Upper lobe of left lung (tissue), 6 donors: ENCODE data around the gene ASCC1. TPM values are rescaled to one million over a fixed set of nuclear protein-coding genes. Genes with fewer than 3 reads are reported as not detected.
"Not testable (repeated sequence)": the region's sequence is repeated elsewhere in the genome, so short reads cannot be mapped to it uniquely, and the experiment has no call there.

ENCODE experiments used
- ATAC-seq, 2 donors: fragments of 200-7000 bp; cut with Tn5 transposase; one replicate each; pipeline ENCODE4 v1.9.1; 2022; ENCODE audit warnings: mild to moderate bottlenecking in 2 of 2, moderate library complexity in 2 of 2; ENCODE audit not compliant: low FRiP score in 2 of 2
- DNase-seq, 2 donors: peaks; one replicate each; pipeline ENCODE4 v3.0.0-alpha.2; 2019 to 2020
- H3K27ac ChIP-seq, 4 donors: fragments of 200-600 bp; sonication (generic); one replicate each; pipeline ENCODE4 v1.5.1; 2016 to 2019
- H3K27me3 ChIP-seq, 4 donors: fragments of 200-600 bp; sonication (generic); one replicate each; pipeline ENCODE4 v1.5.1; 2017 to 2019
- H3K36me3 ChIP-seq, 4 donors: fragments of 200-600 bp; sonication (generic); one replicate each; pipeline ENCODE4 v1.5.1; 2016 to 2019
- H3K4me1 ChIP-seq, 4 donors: fragments of 200-600 bp; sonication (generic); one replicate each; pipeline ENCODE4 v1.5.1; 2018 to 2019
- H3K4me3 ChIP-seq, 4 donors: fragments of 200-600 bp; sonication (generic); one replicate each; pipeline ENCODE4 v1.5.1; 2017 to 2019; ENCODE audit warnings: mild to moderate bottlenecking in 2 of 4, moderate library complexity in 1 of 4
- H3K9me3 ChIP-seq, 4 donors: fragments of 200-600 bp; sonication (generic); one replicate each; pipeline ENCODE4 v1.5.1; 2018 to 2019
- EP300 ChIP-seq, 4 donors: sonication (generic); formaldehyde crosslinking; IDR thresholded peaks; one replicate each; pipeline ENCODE4 v1.5.1; 2017; ENCODE audit warnings: antibody characterized with exemption in 4 of 4, control low read depth in 2 of 4
- POLR2A ChIP-seq, 4 donors: fragments of 450-650 bp; IDR thresholded peaks; one replicate each; pipeline ENCODE4 v1.5.1; 2016 to 2017; ENCODE audit warnings: antibody characterized with exemption in 4 of 4, mild to moderate bottlenecking in 2 of 4
- POLR2AphosphoS5 ChIP-seq, 2 donors: sonication (generic); formaldehyde crosslinking; IDR thresholded peaks; one replicate each; pipeline ENCODE4 v1.5.1; 2017; ENCODE audit warnings: antibody characterized with exemption in 2 of 2
- WGBS, 2 donors: methylation state at CpG; one replicate each; pipeline ENCODE4 v1.1.5; 2017 to 2018; 5-methylcytosine and 5-hydroxymethylcytosine counted together
- total RNA-seq, 6 donors: library from RNA; depleted of rRNA in 4 of 6; stranded (reverse); fragments of >200 nt in 4 of 6; gene quantifications; one replicate each; pipeline versions ENCODE4 v1.1.0 to v1.2.1, GENCODE V29; 2016 to 2021
- TF ChIP-seq, protein P1 (sequence below), 6 experiments: fragments of 450-650 bp in 4 of 6; fragments of 200-600 bp in 2 of 6; sonication (generic) in 2 of 6; IDR thresholded peaks; one replicate each; pipeline ENCODE4 v1.5.1; 2016 to 2019; ENCODE audit warnings: antibody characterized with exemption in 6 of 6
- donor health status: DM: no; HTN: no; CAD: no; lungs with moderate emphysema.
- donor health status: DM: no; HTN: yes; CAD: no; lungs with severe emphysema.

ASCC1 gene
- total RNA-seq, 6 donors from 2014 or later: 20.4 to 40.7 (median 24.4) TPM

DNA sequence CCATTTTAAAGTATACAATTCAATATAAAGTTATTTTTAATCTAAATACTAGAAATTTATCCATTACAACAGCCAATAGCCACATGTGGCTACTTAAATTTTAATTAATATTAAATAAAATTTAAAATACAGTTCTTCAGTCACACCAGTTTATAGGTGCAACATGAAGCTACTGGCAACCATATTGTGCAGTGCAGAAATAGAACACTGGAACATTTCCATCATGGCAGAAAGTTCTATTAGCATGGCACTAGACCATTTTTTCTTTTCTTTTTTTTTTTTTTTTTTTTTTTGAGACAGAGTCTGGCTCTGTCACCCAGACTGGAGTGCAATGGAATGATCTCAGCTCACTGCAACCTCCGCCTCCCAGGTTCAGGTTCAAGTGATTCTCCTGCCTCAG lies 5.2 kb upstream of the ASCC1 start:
- H3K9me3 ChIP-seq: no peaks in the 10 kb centered on the region
- 50 to 94% methylated on average over 1 of the region's 1 CpG for WGBS, 2 donors
- peaks cover 49 to 57% (median 54%) of the 10 kb centered on the region in 4 donors for H3K4me1 ChIP-seq
- H3K27ac ChIP-seq: no peak overlapping the region
- no peak for DNase-seq
- TF ChIP-seq POLR2A (IDR thresholded peaks at IDR 0.05): no peak
- no peak for TF ChIP-seq EP300 (IDR thresholded peaks at IDR 0.05)
- TF ChIP-seq POLR2AphosphoS5 (IDR thresholded peaks at IDR 0.05): no peak
- TF ChIP-seq, protein P1, sequence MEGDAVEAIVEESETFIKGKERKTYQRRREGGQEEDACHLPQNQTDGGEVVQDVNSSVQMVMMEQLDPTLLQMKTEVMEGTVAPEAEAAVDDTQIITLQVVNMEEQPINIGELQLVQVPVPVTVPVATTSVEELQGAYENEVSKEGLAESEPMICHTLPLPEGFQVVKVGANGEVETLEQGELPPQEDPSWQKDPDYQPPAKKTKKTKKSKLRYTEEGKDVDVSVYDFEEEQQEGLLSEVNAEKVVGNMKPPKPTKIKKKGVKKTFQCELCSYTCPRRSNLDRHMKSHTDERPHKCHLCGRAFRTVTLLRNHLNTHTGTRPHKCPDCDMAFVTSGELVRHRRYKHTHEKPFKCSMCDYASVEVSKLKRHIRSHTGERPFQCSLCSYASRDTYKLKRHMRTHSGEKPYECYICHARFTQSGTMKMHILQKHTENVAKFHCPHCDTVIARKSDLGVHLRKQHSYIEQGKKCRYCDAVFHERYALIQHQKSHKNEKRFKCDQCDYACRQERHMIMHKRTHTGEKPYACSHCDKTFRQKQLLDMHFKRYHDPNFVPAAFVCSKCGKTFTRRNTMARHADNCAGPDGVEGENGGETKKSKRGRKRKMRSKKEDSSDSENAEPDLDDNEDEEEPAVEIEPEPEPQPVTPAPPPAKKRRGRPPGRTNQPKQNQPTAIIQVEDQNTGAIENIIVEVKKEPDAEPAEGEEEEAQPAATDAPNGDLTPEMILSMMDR (IDR thresholded peaks at IDR 0.05): no peak
- no peak overlapping the region for H3K4me3 ChIP-seq
- peaks cover 0 to 36% (median 10%) of the 10 kb centered on the region in 4 donors for H3K36me3 ChIP-seq
- no peaks in the 10 kb centered on the region for H3K27me3 ChIP-seq
- ATAC-seq: no peak

DNA sequence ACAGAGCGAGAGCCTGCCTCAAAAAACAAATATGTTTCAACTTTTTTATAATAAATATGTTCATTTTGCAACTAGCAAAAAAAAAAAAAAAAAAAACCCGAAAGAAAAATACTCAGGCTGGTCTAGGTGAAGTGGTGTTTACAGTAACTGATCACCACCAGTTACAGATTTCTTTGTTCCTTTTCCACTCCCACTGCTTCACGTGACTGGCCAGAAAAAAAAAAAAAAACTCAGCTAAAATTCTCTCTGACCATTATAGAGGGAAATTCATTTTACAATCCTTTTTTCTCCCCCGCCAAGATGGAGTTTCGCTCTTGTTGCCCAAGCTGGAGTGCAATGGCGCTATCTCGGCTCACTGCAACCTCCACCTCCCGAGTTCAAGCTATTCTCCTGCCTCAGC lies 4.6 kb upstream of the ASCC1 start:
- no peaks in the 10 kb centered on the region for H3K9me3 ChIP-seq
- H3K36me3 ChIP-seq: peaks cover 0 to 31% (median 10%) of the 10 kb centered on the region in 4 donors
- no peak for ATAC-seq
- TF ChIP-seq, protein P1 (IDR thresholded peaks at IDR 0.05): no peak
- TF ChIP-seq POLR2A (IDR thresholded peaks at IDR 0.05): no peak
- TF ChIP-seq POLR2AphosphoS5 (IDR thresholded peaks at IDR 0.05): no peak
- TF ChIP-seq EP300 (IDR thresholded peaks at IDR 0.05): no peak
- H3K4me3 ChIP-seq: no peak overlapping the region
- H3K27me3 ChIP-seq: no peaks in the 10 kb centered on the region
- 79 to 84% methylated on average over 8 of the region's 8 CpGs for WGBS, 2 donors
- peak overlapping the region in 1 of 4 donors; percentile 100 for H3K27ac ChIP-seq
- peaks cover 49 to 57% (median 53%) of the 10 kb centered on the region in 4 donors for H3K4me1 ChIP-seq
- no peak for DNase-seq

DNA sequence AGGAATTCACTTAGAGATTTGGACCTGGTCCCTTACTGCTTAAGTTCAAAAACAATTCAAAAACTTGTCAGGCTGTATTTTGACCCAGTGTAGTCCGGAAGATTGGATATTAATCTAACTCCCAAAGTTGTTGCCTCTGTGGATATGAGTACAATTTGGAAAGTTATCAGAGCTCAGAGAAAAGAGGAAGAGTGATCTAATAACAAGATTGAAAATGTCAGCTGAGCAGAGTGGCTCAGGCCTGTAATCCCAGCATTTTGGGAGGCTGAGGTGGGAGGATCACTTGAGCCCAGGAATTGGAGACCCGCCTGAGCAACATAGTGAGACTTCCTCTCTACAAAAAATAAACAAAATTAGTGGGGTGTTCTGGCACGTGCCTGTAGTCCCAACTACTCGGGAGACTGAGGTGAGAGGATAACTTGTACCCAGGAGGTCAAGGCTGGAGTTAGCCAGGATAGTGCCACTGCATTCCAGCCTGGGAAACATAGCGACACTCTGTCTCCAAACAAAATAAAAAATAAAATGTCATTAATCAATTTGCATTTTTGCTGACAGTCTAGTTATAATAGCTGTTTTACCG lies 3.2 kb upstream of the ASCC1 start:
- TF ChIP-seq EP300 (IDR thresholded peaks at IDR 0.05) (no peak), POLR2AphosphoS5 (IDR thresholded peaks at IDR 0.05) (no peak), POLR2A (IDR thresholded peaks at IDR 0.05) (no peak)
- TF ChIP-seq, protein P1 (IDR thresholded peaks at IDR 0.05): no peak
- peak overlapping the region; percentile 51 to 100 (median 82) for H3K27ac ChIP-seq
- no peak overlapping the region for H3K4me3 ChIP-seq
- H3K4me1 ChIP-seq: peaks cover 57 to 65% (median 62%) of the 10 kb centered on the region in 4 donors
- ATAC-seq (no peak), DNase-seq (no peak)
- WGBS, 2 donors: 46 to 56% methylated on average over 6 of the region's 6 CpGs
- H3K36me3 ChIP-seq: peaks cover 0 to 19% (median 6%) of the 10 kb centered on the region in 4 donors
- no peaks in the 10 kb centered on the region for H3K27me3 ChIP-seq
- no peaks in the 10 kb centered on the region for H3K9me3 ChIP-seq

DNA sequence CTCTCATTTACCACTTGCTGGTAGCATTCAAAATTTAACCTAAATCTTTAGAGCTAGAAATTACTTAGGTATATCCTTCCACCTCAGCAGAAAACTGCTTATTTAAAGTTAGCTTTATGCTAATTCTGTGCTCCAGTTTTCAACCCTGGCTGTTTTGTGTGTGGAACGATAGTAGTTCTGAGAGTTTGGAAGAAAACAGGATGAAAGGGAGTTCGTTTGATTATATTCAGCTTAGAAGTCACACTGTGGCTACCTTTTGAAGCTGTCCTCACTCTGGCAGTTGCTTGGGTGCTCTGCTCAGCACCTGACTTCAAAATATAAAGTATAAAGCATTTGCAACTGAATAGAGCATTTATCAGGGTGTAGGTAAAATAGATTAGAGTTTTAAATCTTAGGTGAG lies 2.6 kb upstream of the ASCC1 start:
- H3K36me3 ChIP-seq: peaks cover 0 to 13% (median 5%) of the 10 kb centered on the region in 4 donors
- DNase-seq: no peak
- 8 to 20% methylated on average over 2 of the region's 2 CpGs for WGBS, 2 donors
- no peak for TF ChIP-seq POLR2AphosphoS5 (IDR thresholded peaks at IDR 0.05)
- no peak for TF ChIP-seq POLR2A (IDR thresholded peaks at IDR 0.05)
- no peak for TF ChIP-seq EP300 (IDR thresholded peaks at IDR 0.05)
- TF ChIP-seq, protein P1 (IDR thresholded peaks at IDR 0.05): no peak
- no peak for ATAC-seq
- H3K4me1 ChIP-seq: peaks cover 51 to 62% (median 59%) of the 10 kb centered on the region in 4 donors
- H3K27ac ChIP-seq: peak overlapping the region; percentile 51 to 100 (median 82)
- H3K9me3 ChIP-seq: no peaks in the 10 kb centered on the region
- no peaks in the 10 kb centered on the region for H3K27me3 ChIP-seq
- no peak overlapping the region for H3K4me3 ChIP-seq

DNA sequence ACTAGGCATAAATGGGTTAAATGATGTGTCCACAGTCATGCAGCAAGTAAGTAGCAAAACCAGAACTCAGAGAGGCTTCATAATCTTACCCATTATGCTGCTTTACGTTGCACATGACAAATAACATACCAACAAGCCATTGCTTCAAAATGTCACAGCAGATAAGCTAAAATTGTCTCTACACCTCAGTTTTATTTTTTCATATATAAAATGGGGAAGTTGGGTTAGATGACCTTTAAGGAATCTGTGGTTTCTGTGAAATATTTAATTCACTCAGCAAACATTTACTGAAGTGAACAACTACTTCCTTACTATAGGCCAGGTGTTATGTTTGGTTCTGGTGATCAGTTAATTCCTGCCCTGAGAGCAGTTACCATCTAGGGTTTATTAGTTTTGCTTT lies 2.2 kb upstream of the ASCC1 start:
- Histone ChIP-seq H3K36me3 (peaks cover 0 to 12% (median 5%) of the 10 kb centered on the region in 4 donors), H3K27ac (peak overlapping the region; percentile 51 to 100 (median 82)), H3K4me3 (no peak overlapping the region), H3K4me1 (peaks cover 47 to 58% (median 56%) of the 10 kb centered on the region in 4 donors), H3K9me3 (no peaks in the 10 kb centered on the region), H3K27me3 (no peaks in the 10 kb centered on the region)
- TF ChIP-seq POLR2AphosphoS5 (IDR thresholded peaks at IDR 0.05): no peak
- TF ChIP-seq, protein P1 (IDR thresholded peaks at IDR 0.05): no peak
- TF ChIP-seq POLR2A (IDR thresholded peaks at IDR 0.05): no peak
- no peak for TF ChIP-seq EP300 (IDR thresholded peaks at IDR 0.05)
- ATAC-seq (no peak), DNase-seq (no peak)
- 16 to 30% methylated on average over 1 of the region's 1 CpG for whole genome bisulfite sequencing, 2 donors

DNA sequence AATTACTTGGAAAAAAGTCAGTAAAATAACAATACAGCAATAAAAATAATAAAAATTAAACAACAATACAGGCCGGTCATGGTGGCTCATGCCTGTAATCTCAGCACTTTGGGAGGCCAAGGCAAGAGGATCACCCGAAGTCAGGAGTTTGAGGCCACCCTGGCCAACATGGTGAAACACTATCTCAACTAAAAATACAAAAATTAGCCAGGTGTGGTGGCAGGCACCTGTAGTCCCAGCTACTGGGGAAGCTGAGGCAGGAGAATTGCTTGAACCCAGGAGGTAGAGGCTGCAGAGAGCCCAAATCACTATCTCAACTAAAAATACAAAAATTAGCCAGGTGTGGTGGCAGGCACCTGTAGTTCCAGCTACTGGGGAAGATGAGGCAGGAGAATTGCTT lies 4.2 kb downstream of the ASCC1 start:
- peaks cover 13 to 61% (median 34%) of the 10 kb centered on the region in 4 donors for H3K36me3 ChIP-seq

DNA sequence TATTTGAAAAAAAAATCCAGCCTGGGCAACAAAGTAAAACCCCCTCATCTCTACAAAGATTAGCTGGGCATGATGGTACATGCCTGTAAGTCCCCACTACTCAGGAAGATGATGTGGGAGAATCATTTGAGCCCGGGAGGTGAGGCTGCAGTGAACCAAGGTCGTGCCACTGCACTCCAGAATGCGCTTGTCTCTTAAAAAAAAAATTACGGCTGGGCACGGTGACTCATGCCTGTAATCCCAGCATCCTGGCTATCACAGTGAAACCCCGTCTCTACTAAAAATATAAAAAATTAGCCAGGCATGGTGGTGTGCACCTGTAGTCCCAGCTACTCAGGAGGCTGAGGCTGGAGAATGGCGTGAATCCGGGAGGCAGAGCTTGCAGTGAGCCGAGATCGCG lies 4.7 kb downstream of the ASCC1 start:
- not testable (repeated sequence) for H3K9me3 ChIP-seq, H3K27me3 ChIP-seq, DNase-seq, ATAC-seq, H3K27ac ChIP-seq, H3K4me3 ChIP-seq
- peaks cover 7 to 16% (median 12%) of the 10 kb centered on the region in 4 donors for H3K4me1 ChIP-seq
- 95 to 98% methylated on average over 11 of the region's 11 CpGs for WGBS, 2 donors
- H3K36me3 ChIP-seq: peaks cover 13 to 66% (median 34%) of the 10 kb centered on the region in 4 donors

More for the DNA sequence above, 4.2 kb downstream of the ASCC1 start:
- peaks cover 10 to 17% (median 15%) of the 10 kb centered on the region in 4 donors for H3K4me1 ChIP-seq
- not testable (repeated sequence) for DNase-seq, H3K4me3 ChIP-seq, H3K9me3 ChIP-seq, H3K27ac ChIP-seq, ATAC-seq, H3K27me3 ChIP-seq
- WGBS, 2 donors: 91 to 100% methylated on average over 2 of the region's 2 CpGs
